ENCODE measurements around the gene MYRF. TPM values are rescaled to one million over a fixed set of nuclear protein-coding genes. Genes with fewer than 3 reads are reported as not detected.

MYRF gene
- total and polyA plus RNA-seq, 2 donors (not counting 3 experiments of a cell fraction or from before 2014, with no cell fraction given) = 0.82 to 0.98 TPM

DNA sequence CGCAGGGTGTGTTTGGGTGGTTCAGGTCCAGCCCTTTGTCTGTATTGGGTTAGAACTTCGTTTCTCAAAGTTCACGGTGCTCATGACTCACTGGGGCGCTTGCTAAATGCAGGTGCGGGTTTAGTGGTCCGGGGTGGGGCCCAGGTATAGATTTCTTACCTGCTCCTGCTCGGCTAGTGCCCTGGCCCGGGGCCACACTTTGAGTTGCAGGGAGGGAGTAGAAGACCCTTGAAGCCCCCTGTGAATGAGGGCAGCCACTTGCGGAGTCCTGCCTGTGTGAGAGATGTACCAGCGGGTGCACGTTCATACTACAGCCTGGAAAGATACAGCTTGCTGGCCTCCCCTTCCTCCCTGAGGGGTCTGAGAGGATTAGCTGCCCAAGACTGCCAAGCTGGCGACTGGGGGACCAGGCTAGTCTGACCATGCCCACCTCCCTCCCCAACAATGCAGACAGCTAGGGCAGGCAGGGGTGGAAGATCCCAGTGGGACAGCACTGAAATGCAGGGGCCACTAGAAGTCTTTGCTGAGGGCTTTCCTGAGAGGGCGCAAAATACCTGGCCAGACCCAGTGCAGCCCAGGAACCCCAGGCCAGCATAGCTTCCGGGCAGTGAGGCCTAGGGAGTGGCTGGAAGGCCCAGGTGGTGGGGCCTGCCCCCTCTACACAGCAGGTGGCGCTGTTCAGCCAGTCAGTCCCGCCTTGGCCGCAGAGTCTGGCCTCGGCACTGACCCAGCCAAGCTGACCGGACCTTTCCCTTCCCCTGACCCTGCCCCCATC lies 5.1 kb upstream of the MYRF start:
- Histone ChIP-seq H3K36me3 (ENCODE audit: control insufficient read depth in 2 of 2, extremely low read depth in 1 of 2, insufficient read depth in 2 of 2, low read length in 2 of 2) (no peaks in the 10 kb centered on the region), H2AFZ (ENCODE audit: low read depth, low read length) (no peak overlapping the region), H3K27me3 (ENCODE audit: control insufficient read depth in 2 of 2, insufficient read depth in 2 of 2, low read length in 2 of 2) (no peaks in the 10 kb centered on the region), H3K4me2 (ENCODE audit: insufficient read depth, low read length) (no peak overlapping the region), H3K9me1 (replicated peaks; ENCODE audit: control insufficient read depth, extremely low read depth, insufficient read depth, low read length) (no peaks in the 10 kb centered on the region), H3K79me2 (ENCODE audit: control insufficient read depth, insufficient read depth, low read length) (no peaks in the 10 kb centered on the region), H4K20me1 (replicated peaks; ENCODE audit: control insufficient read depth, extremely low read depth, insufficient read depth, low read length) (no peaks in the 10 kb centered on the region), H3K9ac (replicated peaks; ENCODE audit: extremely low read depth, insufficient read depth, low read length) (no peak overlapping the region), H3K27ac (ENCODE audit: insufficient read depth, low read depth, low read length) (no peak overlapping the region), H3K4me1 (ENCODE audit: control insufficient read depth, extremely low read depth, insufficient read depth, low read length) (no peaks in the 10 kb centered on the region), H3K4me3 (replicated peaks in 1 of 3; ENCODE audit: insufficient read depth in 1 of 3, low read depth in 1 of 3, low read length in 3 of 3) (no peak overlapping the region), H3K9me3 (replicated peaks; ENCODE audit: control insufficient read depth, insufficient read depth, low read length) (no peaks in the 10 kb centered on the region)
- POLR2A ChIA-PET = no interaction called here
- peak; percentile 52 for DNase-seq (ENCODE audit: low read depth, low spot score)
- peak; percentile 92 for FAIRE-seq
- CTCF ChIA-PET = interaction anchor here (0.7 to 5.4 kb wide), 25 partner anchors 8 to 365 kb away, joined by 3 to 91 read pairs (median 7); partner anchors contain the start of genes FEN1 and TMEM258
- no TSS peak for BruUV-seq (replicated peaks)
- TF ChIP-seq, protein P1, sequence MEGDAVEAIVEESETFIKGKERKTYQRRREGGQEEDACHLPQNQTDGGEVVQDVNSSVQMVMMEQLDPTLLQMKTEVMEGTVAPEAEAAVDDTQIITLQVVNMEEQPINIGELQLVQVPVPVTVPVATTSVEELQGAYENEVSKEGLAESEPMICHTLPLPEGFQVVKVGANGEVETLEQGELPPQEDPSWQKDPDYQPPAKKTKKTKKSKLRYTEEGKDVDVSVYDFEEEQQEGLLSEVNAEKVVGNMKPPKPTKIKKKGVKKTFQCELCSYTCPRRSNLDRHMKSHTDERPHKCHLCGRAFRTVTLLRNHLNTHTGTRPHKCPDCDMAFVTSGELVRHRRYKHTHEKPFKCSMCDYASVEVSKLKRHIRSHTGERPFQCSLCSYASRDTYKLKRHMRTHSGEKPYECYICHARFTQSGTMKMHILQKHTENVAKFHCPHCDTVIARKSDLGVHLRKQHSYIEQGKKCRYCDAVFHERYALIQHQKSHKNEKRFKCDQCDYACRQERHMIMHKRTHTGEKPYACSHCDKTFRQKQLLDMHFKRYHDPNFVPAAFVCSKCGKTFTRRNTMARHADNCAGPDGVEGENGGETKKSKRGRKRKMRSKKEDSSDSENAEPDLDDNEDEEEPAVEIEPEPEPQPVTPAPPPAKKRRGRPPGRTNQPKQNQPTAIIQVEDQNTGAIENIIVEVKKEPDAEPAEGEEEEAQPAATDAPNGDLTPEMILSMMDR (IDR thresholded peaks at IDR 0.05; ENCODE audit: extremely low read depth in 1 of 2, insufficient read depth in 1 of 2, low read depth in 1 of 2, low read length in 2 of 2) = peak; percentile 93 to 98
- TF ChIP-seq EZH2 (IDR thresholded peaks at IDR 0.05; ENCODE audit: borderline replicate concordance, low read depth, low read length, severe bottlenecking) (no peak), POLR2AphosphoS5 (IDR thresholded peaks at IDR 0.05; ENCODE audit: insufficient read depth, low read depth, low read length) (no peak), FOS (IDR thresholded peaks at IDR 0.05; ENCODE audit: borderline replicate concordance, insufficient read depth, low read length) (no peak)
- dilution Hi-C loops (cut with MboI; ENCODE audit: extremely low pct_ligation_motif_present, low sequenced_read_pairs) = no loop called here
- intact Hi-C loops (cut with micrococcal nuclease) = loop anchor here (1.0 to 2.0 kb wide), 3 partner anchors 29 to 361 kb away; no protein-coding TSS in a partner anchor
